ENCODE data around the gene FOXN3. TPM values are rescaled to one million over a fixed set of nuclear protein-coding genes. Genes with fewer than 3 reads are reported as not detected.

The FOXN3 gene
- total RNA-seq, 1 donor from 2014 or later = 41.4 TPM

DNA sequence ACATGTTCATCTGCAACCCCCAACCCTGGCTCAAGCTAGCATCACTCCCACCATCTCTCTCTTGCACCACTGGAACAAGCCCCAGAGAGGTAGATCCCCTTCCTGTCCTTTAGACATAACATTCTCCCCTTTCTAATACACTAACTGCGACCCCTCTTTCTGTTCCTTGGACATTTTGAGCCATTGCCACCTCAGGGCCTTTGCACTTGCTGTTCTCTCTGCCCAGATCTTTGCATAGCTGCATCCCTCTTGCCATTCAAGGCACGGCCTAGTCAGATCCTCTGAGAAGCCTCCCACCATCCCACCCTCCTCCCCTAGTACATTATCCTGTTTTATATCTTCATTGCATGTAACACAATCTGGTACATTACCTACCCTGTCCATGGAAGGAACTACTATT lies 16.5 kb downstream of the FOXN3 start:
- DNase-seq (ENCODE audit: low read depth, low spot score) = no peak
- no peak for TF ChIP-seq CTCF (conservative IDR thresholded peaks at IDR 0.05)
- Mint-ChIP-seq H3K4me1 (peaks cover 43% of the 10 kb centered on the region), H3K27ac (ENCODE audit: unreplicated experiment) (no peak overlapping the region), H3K9me3 (peaks cover 3% of the 10 kb centered on the region), H3K36me3 (ENCODE audit: low read depth) (peaks cover 7% of the 10 kb centered on the region), H3K4me3 (no peak overlapping the region), H3K27me3 (ENCODE audit: low read depth) (no peaks in the 10 kb centered on the region)

DNA sequence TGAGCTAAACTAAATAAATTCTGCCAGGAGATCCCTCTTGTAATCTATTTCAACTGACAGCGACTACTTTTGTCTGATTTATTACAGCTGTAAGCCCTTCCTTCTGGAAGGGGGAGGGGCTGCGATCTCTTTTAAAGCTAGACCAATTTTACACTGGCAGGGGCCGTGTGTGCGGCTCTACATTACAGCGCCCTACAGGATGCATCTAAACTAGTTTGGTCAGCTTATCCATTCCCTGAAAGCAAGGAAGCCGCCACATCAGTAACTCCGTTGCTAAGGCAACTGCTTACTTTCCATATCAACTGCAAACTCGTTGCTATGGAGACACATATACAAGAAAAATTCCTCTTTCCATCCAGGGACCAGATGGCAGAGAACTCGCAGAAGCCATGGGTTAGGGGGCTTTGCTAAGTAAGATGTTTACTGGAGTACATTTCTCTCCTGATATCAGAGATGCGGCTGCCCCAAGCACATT lies 17.4 kb downstream of the FOXN3 start:
- Mint-ChIP-seq H3K27ac (ENCODE audit: unreplicated experiment) (peak overlapping the region; percentile 55), H3K36me3 (ENCODE audit: low read depth) (peaks cover 7% of the 10 kb centered on the region), H3K9me3 (peaks cover 3% of the 10 kb centered on the region), H3K4me1 (peaks cover 52% of the 10 kb centered on the region), H3K27me3 (ENCODE audit: low read depth) (no peaks in the 10 kb centered on the region), H3K4me3 (no peak overlapping the region)
- peak; percentile 18 for DNase-seq (ENCODE audit: low read depth, low spot score)
- no peak for TF ChIP-seq CTCF (conservative IDR thresholded peaks at IDR 0.05)

GRCh38 chr14:89399157-89399556 lies 17.9 kb downstream of the FOXN3 start:
- Mint-ChIP-seq H3K4me3 (no peak overlapping the region), H3K36me3 (ENCODE audit: low read depth) (peaks cover 7% of the 10 kb centered on the region), H3K27ac (ENCODE audit: unreplicated experiment) (peak overlapping the region; percentile 30), H3K9me3 (peaks cover 3% of the 10 kb centered on the region), H3K4me1 (peaks cover 55% of the 10 kb centered on the region), H3K27me3 (ENCODE audit: low read depth) (no peaks in the 10 kb centered on the region)
- TF ChIP-seq CTCF (conservative IDR thresholded peaks at IDR 0.05) = no peak
- no peak for DNase-seq (ENCODE audit: low read depth, low spot score)

DNA sequence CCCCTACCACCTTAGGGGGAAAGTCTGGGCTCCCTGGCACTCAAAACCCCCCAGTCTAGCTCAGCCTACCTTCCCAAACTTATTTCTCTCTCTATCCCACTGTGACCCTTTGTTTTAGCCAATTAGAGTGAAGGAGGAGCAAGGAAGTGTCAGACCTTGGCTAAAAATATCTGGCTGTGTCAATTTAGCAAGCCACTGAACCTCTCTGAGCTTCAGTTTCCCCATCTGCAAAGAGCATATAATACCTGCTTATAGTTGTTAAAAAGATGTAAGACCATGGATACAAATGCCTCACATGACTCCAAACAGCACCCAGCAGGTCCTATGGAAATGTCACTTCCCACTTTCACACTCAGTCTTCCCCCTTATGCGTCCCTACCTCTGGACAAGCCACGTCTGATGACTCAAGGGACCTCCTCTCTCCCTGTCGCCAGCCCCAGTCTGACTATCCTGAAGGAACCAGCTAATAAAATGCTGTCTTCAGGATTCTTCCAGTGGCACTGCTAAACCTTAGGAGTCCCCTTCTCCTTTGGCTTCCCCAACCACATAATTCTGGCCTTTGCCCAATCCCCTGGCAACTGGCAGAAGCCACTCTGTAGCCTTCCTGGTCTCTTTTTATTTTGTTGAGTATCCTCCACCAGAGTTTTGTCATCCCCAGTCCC lies 19.3 kb downstream of the FOXN3 start:
- Mint-ChIP-seq H3K36me3 (ENCODE audit: low read depth) (peaks cover 3% of the 10 kb centered on the region), H3K27ac (ENCODE audit: unreplicated experiment) (peak overlapping the region; percentile 39)

GRCh38 chr14:89394972-89395371 lies 22.1 kb downstream of the FOXN3 start:
- Mint-ChIP-seq H3K36me3 (ENCODE audit: low read depth) (peaks cover 3% of the 10 kb centered on the region), H3K4me1 (peaks cover 55% of the 10 kb centered on the region), H3K9me3 (peaks cover 3% of the 10 kb centered on the region), H3K4me3 (no peak overlapping the region), H3K27me3 (ENCODE audit: low read depth) (no peaks in the 10 kb centered on the region), H3K27ac (ENCODE audit: unreplicated experiment) (no peak overlapping the region)
- no peak for TF ChIP-seq CTCF (conservative IDR thresholded peaks at IDR 0.05)
- no peak for DNase-seq (ENCODE audit: low read depth, low spot score)

More for the DNA sequence above, 19.3 kb downstream of the FOXN3 start:
- Mint-ChIP-seq H3K9me3 (peaks cover 3% of the 10 kb centered on the region), H3K27me3 (ENCODE audit: low read depth) (no peaks in the 10 kb centered on the region), H3K4me1 (peaks cover 62% of the 10 kb centered on the region), H3K4me3 (no peak overlapping the region)
- TF ChIP-seq CTCF (conservative IDR thresholded peaks at IDR 0.05) = no peak
- no peak for DNase-seq (ENCODE audit: low read depth, low spot score)

Measured in neural crest cell (in vitro differentiated cells).